AG09309 (cell line): ENCODE measurements around the gene RPL11.
"Not testable (repeated sequence)": the region's sequence is repeated elsewhere in the genome, so short reads cannot be mapped to it uniquely, and the experiment has no call there.

Experiments used
- DNase-seq: peaks from one replicate; pipeline ENCODE4 v3.0.0-alpha.2; 2010; ENCODE audit warnings: low read depth
- H3K4me3 ChIP-seq: 2 replicates; pipeline ENCODE4 v1.5.1; 2011; ENCODE audit warnings: mild to moderate bottlenecking, low read depth, low read length, moderate library complexity; ENCODE audit not compliant: control insufficient read depth
- TF ChIP-seq, protein P1 (sequence below): IDR thresholded peaks from 2 replicates; pipeline ENCODE4 v1.5.1; 2011; ENCODE audit warnings: mild to moderate bottlenecking, low read depth, low read length, inconsistent platforms; ENCODE audit not compliant: insufficient read depth, control insufficient read depth; ENCODE audit errors: missing control alignments

The RPL11 gene

GRCh38 chr1:23684415-23684814 is 7.2 kb upstream of the RPL11 start:
- no peak for DNase-seq
- H3K4me3 ChIP-seq: no peak overlapping the region
- TF ChIP-seq, protein P1, sequence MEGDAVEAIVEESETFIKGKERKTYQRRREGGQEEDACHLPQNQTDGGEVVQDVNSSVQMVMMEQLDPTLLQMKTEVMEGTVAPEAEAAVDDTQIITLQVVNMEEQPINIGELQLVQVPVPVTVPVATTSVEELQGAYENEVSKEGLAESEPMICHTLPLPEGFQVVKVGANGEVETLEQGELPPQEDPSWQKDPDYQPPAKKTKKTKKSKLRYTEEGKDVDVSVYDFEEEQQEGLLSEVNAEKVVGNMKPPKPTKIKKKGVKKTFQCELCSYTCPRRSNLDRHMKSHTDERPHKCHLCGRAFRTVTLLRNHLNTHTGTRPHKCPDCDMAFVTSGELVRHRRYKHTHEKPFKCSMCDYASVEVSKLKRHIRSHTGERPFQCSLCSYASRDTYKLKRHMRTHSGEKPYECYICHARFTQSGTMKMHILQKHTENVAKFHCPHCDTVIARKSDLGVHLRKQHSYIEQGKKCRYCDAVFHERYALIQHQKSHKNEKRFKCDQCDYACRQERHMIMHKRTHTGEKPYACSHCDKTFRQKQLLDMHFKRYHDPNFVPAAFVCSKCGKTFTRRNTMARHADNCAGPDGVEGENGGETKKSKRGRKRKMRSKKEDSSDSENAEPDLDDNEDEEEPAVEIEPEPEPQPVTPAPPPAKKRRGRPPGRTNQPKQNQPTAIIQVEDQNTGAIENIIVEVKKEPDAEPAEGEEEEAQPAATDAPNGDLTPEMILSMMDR: no peak

GRCh38 chr1:23685197-23685596 is 6.4 kb upstream of the RPL11 start:
- DNase-seq, H3K4me3 ChIP-seq: not testable (repeated sequence)

DNA sequence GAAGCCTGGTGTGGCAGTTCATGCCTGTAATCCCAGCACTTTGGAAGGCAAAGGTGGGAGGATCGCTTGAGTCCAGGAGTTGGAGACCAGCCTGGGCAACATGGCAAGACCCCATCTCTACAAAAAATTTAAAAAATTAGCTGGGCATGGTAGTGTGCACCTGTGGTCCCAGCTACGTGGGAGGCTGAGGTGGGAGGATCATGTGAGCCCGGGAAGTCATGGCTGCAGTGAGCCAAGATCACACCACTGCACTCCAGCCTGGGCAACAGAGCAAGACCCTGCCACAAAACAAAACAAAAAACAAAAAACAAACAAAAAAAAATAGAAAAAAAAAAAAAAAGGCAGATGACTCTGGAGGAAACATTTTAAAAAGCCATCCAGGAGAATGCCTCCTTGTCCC is 3.9 kb upstream of the RPL11 start:
- not testable (repeated sequence) for H3K4me3 ChIP-seq, DNase-seq

- not testable (repeated sequence) for DNase-seq, H3K4me3 ChIP-seq
These were observed 3.3 kb upstream of the RPL11 start for GRCh38 chr1:23688281-23688680.

DNA sequence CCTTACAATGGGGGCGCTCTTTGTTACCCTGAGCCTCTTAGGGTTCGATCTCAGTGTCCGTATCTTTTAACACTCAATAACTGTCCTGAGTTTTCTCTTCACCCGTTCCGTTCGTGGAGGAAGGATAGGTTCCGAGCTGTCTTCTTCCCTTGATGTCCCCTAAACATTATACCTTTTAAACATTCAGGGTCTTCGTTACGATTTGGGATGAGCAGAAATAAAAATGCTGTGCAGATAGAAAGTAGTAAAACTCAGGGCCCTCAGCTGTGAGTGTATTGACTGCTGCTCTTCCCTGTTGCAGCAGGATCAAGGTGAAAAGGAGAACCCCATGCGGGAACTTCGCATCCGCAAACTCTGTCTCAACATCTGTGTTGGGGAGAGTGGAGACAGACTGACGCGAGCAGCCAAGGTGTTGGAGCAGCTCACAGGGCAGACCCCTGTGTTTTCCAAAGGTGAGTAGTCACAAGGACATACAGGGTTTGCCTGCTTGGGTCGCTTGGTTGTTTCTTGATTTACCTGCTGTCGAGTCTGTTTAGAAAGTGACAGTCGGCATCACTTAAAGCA is 784 bp downstream of the RPL11 start:
- H3K4me3 ChIP-seq: peak overlapping the region; percentile 99
- DNase-seq: no peak
- TF ChIP-seq, protein P1: no peak

DNA sequence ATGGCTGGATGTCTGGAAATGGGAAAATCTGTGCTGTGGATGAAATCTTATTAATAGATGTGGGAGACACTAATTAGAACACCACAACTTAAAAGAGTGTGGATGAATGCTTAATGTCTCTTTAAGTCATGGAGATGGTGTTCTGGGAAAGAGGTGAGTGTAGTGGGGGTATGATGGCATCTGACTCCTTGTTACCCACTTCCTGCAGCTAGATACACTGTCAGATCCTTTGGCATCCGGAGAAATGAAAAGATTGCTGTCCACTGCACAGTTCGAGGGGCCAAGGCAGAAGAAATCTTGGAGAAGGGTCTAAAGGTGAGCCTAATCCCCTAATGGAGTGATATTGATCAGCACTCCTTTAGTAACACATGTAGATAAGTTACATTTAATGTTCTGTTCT is 2.0 kb downstream of the RPL11 start:
- TF ChIP-seq, protein P1: no peak
- no peak overlapping the region for H3K4me3 ChIP-seq

DNA sequence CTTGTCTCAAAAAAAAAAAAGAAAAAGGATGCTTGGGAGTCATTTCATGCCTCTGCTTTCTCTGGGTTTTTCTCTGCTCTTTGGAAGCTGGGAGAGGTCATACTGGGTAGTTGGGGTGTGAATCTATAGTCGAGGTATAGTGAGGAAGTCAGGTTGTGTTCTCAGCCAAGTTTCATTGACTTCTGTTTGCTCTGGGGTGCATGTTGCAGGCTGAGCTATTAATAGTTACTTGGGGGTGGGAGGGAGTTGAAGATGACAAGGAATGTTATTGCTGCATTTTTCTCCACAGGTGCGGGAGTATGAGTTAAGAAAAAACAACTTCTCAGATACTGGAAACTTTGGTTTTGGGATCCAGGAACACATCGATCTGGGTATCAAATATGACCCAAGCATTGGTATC is 2.8 kb downstream of the RPL11 start:
- no peak overlapping the region for H3K4me3 ChIP-seq
- DNase-seq: no peak
- TF ChIP-seq, protein P1: no peak

More for the DNA sequence above, 2.0 kb downstream of the RPL11 start:
- no peak for DNase-seq

DNA sequence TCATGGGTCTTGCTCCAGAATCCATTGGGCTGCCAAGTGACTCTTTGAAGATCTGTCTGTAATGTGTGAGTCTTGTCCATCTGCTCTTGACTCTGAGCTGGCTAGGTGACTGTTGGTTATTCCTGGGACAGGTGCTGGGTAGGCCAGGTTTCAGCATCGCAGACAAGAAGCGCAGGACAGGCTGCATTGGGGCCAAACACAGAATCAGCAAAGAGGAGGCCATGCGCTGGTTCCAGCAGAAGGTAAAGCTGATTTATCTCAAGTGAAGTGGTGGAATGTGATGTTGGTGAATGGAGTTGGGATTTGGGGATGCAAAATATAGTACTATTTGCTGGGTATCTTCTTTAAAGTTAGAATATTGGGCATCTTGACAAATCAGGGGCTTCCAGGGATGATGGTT is 4.1 kb downstream of the RPL11 start:
- TF ChIP-seq, protein P1: no peak
- DNase-seq: no peak
- H3K4me3 ChIP-seq: no peak overlapping the region
